ENCODE data around the gene NFATC1.

- TF ChIP-seq, protein P1, sequence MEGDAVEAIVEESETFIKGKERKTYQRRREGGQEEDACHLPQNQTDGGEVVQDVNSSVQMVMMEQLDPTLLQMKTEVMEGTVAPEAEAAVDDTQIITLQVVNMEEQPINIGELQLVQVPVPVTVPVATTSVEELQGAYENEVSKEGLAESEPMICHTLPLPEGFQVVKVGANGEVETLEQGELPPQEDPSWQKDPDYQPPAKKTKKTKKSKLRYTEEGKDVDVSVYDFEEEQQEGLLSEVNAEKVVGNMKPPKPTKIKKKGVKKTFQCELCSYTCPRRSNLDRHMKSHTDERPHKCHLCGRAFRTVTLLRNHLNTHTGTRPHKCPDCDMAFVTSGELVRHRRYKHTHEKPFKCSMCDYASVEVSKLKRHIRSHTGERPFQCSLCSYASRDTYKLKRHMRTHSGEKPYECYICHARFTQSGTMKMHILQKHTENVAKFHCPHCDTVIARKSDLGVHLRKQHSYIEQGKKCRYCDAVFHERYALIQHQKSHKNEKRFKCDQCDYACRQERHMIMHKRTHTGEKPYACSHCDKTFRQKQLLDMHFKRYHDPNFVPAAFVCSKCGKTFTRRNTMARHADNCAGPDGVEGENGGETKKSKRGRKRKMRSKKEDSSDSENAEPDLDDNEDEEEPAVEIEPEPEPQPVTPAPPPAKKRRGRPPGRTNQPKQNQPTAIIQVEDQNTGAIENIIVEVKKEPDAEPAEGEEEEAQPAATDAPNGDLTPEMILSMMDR (IDR thresholded peaks at IDR 0.05), result no peak
- TF ChIP-seq POLR2A (IDR thresholded peaks at IDR 0.05), result no peak
Measured at GRCh38 chr18:79396431-79397246, 909 bp downstream of the NFATC1 start.

Data from ovary (tissue), 3 donors.